CD4-positive, alpha-beta T cell treated with Interleukin-17A for 4 hours (primary cell): ENCODE results near the gene RBMY1F.
"Not testable (repeated sequence)": the region's sequence is repeated elsewhere in the genome, so short reads cannot be mapped to it uniquely, and the experiment has no call there.

Experiments
- DNase-seq: peaks from one replicate; pipeline ENCODE4 v3.0.0-alpha.2; 2020; ENCODE audit warnings: mixed read lengths

RBMY1F gene

GRCh38 chrY:22182823-22183222, at the start of gene RBMY1F:
TSS of gene RBMY1F (minus strand) at chrY:22182923. CDS start at chrY:22180969, 1,954 bp downstream.
- not testable (repeated sequence) for DNase-seq

GRCh38 chrY:22151144-22151543, 31.6 kb downstream of the RBMY1F start:
- not testable (repeated sequence) for DNase-seq

GRCh38 chrY:22141011-22141695, 41.6 kb downstream of the RBMY1F start:
- DNase-seq, result not testable (repeated sequence)

GRCh38 chrY:22134719-22135118, 48.0 kb downstream of the RBMY1F start:
- not testable (repeated sequence) for DNase-seq

GRCh38 chrY:22130494-22130893, 52.2 kb downstream of the RBMY1F start:
- not testable (repeated sequence) for DNase-seq
